ENCODE data around the gene CAB39. TPM values are rescaled to one million over a fixed set of nuclear protein-coding genes. Genes with fewer than 3 reads are reported as not detected.
A peak's percentile ranks its signal among the peaks of the same experiment; 100 is the strongest.

CAB39 gene
- 49.2 TPM for polyA plus RNA-seq (2013, experiment 1 of 2)
- 54.5 TPM for polyA plus RNA-seq (2013, experiment 2 of 2)

DNA sequence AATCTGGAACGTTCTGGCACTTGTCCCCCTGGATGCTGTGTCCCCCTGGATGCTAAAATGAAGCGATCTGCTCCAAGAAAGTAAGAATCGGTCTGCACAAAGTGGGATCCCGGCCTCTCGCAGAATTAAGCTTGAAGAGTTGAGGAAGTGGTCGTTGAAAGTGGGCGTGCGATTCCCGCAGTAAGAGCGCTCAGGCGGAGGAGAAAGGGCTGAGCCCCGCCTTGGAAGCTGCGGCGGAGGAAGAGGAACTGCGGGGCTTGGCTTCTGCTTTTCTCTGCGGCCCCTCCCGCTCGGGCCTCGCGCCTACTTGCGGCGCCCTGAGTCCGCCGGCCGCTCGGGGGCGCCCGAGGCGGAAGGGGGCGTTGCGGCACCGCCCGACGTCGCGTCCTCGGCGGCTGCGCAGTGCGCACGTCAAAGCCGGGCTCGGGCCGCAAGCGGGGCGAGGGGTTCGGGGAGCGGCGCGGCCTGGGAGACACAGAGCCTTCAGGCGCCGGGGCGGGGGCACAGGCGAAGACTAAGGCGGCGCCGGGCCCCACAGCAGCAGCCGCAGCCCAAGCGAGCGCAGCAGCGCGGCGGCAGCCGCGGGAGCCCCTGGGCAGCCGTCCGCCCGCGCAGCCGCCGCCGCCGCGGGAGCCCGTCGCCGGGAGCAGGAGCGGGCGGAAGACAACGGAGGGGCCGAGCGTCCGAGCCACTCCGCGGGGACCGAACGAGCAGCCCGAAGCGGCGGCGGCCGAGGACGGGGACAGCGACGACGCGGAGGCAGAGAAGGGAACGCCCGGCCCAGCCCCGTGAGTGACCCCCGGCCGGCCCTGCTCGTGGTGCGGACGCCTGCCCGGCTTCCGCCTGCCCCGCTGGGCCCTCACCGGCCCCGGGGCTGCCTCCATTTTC lies at the start of gene CAB39:
Gene CAB39 (plus strand): TSS at position 400 of the 888 bp plus-strand sequence. CDS start 47,160 bp downstream, outside the sequence.
- WGBS, 2 experiments (ENCODE audit: insufficient coverage in 2 of 2) = 1% methylated on average over 91 to 104 of the region's 110 CpGs

DNA sequence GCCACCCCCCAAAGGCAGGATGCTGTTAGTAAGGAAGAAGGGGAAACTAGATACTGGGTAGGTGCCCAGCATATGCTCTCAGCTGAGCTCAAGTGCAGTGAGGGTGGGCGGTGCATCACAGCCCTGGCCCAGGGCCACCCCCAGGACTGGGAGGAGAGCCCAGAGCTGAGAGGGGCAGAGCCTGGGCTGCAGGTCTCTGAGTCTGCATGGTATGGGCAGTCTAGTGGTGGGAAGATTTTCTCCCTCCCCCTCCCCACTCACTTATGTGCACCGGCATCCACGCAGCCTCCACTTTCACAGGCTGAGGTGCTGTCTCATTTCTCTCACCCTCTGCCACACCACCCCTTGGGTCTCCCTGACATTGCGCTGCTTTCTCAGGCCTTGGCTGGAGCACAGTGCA lies 48.5 kb upstream of the CAB39 start:
- H3K4me3 ChIP-seq (ENCODE audit: extremely low read depth, insufficient read depth, low read length, poor library complexity, severe bottlenecking) = no peak overlapping the region
- H3K4me1 ChIP-seq (ENCODE audit: control insufficient read depth, insufficient read depth, low read length, poor library complexity, severe bottlenecking) = peaks cover 20% of the 10 kb centered on the region
- no peaks in the 10 kb centered on the region for H3K36me3 ChIP-seq (ENCODE audit: control insufficient read depth, insufficient read depth, low read length)
- H3K9me3 ChIP-seq (ENCODE audit: control insufficient read depth, low read length) = no peaks in the 10 kb centered on the region
- WGBS, 2 experiments (ENCODE audit: insufficient coverage in 2 of 2) = 100% methylated on average over 1 of the region's 4 CpGs
- no peak overlapping the region for H3K27ac ChIP-seq (ENCODE audit: low read depth, low read length, severe bottlenecking)

More for the DNA sequence above, at the start of gene CAB39:
- Histone ChIP-seq H3K4me1 (ENCODE audit: control insufficient read depth, insufficient read depth, low read length, poor library complexity, severe bottlenecking) (peaks cover 17% of the 10 kb centered on the region), H3K36me3 (ENCODE audit: control insufficient read depth, insufficient read depth, low read length) (peaks cover 10% of the 10 kb centered on the region), H3K4me3 (ENCODE audit: extremely low read depth, insufficient read depth, low read length, poor library complexity, severe bottlenecking) (peak within 1 kb of the TSS; percentile 88), H3K9me3 (ENCODE audit: control insufficient read depth, low read length) (no peaks in the 10 kb centered on the region), H3K27ac (ENCODE audit: low read depth, low read length, severe bottlenecking) (peak within 1 kb of the TSS; percentile 89)

DNA sequence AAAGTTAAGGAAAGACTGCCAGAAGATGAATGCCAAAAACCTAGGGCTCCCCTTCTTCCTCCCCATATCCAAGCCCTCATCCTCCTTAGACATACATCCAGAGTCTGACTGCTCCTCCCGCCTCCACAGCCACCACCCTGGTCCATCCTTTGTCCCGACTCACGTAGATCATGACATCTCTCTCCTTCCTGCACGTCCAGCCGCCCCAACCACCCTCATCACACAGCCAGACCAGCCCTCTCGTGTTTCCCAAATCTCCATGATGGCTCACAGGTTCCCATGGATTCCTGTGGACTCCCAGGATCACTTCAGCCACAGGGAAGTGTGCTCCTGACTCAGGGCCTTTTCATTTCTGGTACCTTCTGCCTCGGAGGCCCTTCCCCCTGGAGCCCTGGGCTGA lies 47.8 kb upstream of the CAB39 start:
- Histone ChIP-seq H3K9me3 (ENCODE audit: control insufficient read depth, low read length) (no peaks in the 10 kb centered on the region), H3K27ac (ENCODE audit: low read depth, low read length, severe bottlenecking) (no peak overlapping the region), H3K4me3 (ENCODE audit: extremely low read depth, insufficient read depth, low read length, poor library complexity, severe bottlenecking) (no peak overlapping the region), H3K36me3 (ENCODE audit: control insufficient read depth, insufficient read depth, low read length) (no peaks in the 10 kb centered on the region), H3K4me1 (ENCODE audit: control insufficient read depth, insufficient read depth, low read length, poor library complexity, severe bottlenecking) (peaks cover 24% of the 10 kb centered on the region)
- WGBS, 2 experiments (ENCODE audit: insufficient coverage in 2 of 2) = 83 to 87% methylated on average over 7 of the region's 7 CpGs

DNA sequence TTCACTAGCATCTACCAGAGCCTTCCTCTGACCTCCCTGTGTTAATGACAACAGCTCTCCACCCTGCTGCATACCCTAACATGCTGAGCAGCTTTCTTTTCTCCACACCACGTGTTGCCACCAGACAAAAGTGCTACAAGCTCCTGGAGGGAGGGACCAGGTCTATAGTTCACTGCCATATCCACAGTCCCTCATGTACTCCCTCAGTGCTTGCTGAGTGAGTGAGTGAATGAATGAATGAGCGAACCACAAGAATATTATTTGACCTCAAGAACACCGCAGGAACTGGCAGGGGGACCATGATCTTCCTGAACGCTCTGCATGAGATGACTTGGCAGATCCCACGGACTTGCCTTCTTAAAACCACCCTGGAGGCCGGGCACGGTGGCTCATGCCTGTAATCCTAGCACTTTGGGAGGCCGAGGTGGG lies 47.4 kb upstream of the CAB39 start:
- H3K4me3 ChIP-seq (ENCODE audit: extremely low read depth, insufficient read depth, low read length, poor library complexity, severe bottlenecking) = no peak overlapping the region
- no peaks in the 10 kb centered on the region for H3K36me3 ChIP-seq (ENCODE audit: control insufficient read depth, insufficient read depth, low read length)
- H3K9me3 ChIP-seq (ENCODE audit: control insufficient read depth, low read length) = no peaks in the 10 kb centered on the region
- 92% methylated on average over 6 of the region's 8 CpGs for WGBS, 2 experiments (ENCODE audit: insufficient coverage in 2 of 2)
- H3K4me1 ChIP-seq (ENCODE audit: control insufficient read depth, insufficient read depth, low read length, poor library complexity, severe bottlenecking) = peaks cover 24% of the 10 kb centered on the region
- H3K27ac ChIP-seq (ENCODE audit: low read depth, low read length, severe bottlenecking) = no peak overlapping the region

DNA sequence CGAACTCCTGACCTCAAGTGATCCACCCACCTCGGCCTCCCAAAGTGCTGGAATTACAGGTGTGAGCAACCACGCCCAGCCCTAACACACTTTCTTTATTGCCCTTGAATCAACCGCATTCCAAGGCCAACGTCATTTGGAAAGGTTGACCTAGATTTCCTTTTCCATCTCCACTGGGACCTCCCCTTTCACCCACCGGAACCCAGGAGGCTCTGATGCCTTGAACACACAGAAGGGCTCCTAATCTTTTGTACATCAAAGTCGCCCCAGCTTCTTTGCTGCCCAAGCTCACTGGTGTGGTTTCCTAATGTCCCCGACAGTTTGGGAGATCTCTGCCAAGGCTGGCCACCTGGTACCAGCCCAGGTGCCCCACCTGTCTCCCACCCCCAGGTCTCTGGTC lies 46.2 kb upstream of the CAB39 start:
- H3K4me3 ChIP-seq (ENCODE audit: extremely low read depth, insufficient read depth, low read length, poor library complexity, severe bottlenecking) = no peak overlapping the region
- H3K36me3 ChIP-seq (ENCODE audit: control insufficient read depth, insufficient read depth, low read length) = no peaks in the 10 kb centered on the region
- no peak overlapping the region for H3K27ac ChIP-seq (ENCODE audit: low read depth, low read length, severe bottlenecking)
- H3K4me1 ChIP-seq (ENCODE audit: control insufficient read depth, insufficient read depth, low read length, poor library complexity, severe bottlenecking) = peaks cover 29% of the 10 kb centered on the region
- no peaks in the 10 kb centered on the region for H3K9me3 ChIP-seq (ENCODE audit: control insufficient read depth, low read length)
- 85 to 91% methylated on average over 8 of the region's 8 CpGs for WGBS, 2 experiments (ENCODE audit: insufficient coverage in 2 of 2)

DNA sequence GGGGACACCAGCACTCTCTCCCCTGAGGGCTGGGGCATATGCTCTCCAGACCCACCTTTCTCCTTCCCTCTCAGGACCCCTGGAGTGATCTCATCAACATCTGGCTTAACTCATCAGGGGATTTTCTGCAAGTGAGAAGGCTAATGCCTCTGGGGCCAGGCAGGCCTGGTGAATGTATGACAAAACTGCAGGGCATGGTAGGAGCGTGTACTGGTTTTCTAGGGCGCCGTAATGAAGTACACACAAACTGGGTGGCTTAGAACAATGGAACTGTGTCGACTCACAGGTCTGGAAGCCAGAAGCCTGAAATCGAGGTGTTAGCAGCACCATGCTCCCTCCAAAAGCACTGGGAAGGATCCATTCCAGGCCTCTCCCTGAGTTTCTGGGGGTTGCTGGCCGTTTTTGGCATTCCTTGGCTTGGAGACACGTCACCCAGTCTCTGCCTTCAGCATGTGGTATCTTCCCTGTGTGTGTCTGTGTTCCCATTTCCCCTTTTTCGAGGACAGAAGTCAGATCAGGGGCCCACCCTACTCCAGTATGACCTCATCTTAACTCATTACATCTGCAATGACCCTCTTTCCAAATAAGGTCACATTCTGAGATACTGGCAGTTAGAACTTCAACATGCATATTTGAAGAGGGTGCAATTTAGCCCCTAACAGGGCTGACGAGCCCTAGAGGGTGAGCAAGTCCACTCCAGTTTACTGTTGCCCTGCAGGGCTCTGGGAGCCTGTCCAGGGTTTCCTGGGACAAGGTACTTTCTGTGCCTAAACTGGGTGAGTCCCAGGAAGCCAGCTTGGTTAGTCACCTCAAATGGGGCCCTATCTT lies 45.5 kb upstream of the CAB39 start:
- Histone ChIP-seq H3K36me3 (ENCODE audit: control insufficient read depth, insufficient read depth, low read length) (no peaks in the 10 kb centered on the region), H3K4me3 (ENCODE audit: extremely low read depth, insufficient read depth, low read length, poor library complexity, severe bottlenecking) (no peak overlapping the region), H3K9me3 (ENCODE audit: control insufficient read depth, low read length) (no peaks in the 10 kb centered on the region), H3K4me1 (ENCODE audit: control insufficient read depth, insufficient read depth, low read length, poor library complexity, severe bottlenecking) (peaks cover 29% of the 10 kb centered on the region), H3K27ac (ENCODE audit: low read depth, low read length, severe bottlenecking) (peak overlapping the region; percentile 64)
- 61 to 64% methylated on average over 9 of the region's 9 CpGs for WGBS, 2 experiments (ENCODE audit: insufficient coverage in 2 of 2)

DNA sequence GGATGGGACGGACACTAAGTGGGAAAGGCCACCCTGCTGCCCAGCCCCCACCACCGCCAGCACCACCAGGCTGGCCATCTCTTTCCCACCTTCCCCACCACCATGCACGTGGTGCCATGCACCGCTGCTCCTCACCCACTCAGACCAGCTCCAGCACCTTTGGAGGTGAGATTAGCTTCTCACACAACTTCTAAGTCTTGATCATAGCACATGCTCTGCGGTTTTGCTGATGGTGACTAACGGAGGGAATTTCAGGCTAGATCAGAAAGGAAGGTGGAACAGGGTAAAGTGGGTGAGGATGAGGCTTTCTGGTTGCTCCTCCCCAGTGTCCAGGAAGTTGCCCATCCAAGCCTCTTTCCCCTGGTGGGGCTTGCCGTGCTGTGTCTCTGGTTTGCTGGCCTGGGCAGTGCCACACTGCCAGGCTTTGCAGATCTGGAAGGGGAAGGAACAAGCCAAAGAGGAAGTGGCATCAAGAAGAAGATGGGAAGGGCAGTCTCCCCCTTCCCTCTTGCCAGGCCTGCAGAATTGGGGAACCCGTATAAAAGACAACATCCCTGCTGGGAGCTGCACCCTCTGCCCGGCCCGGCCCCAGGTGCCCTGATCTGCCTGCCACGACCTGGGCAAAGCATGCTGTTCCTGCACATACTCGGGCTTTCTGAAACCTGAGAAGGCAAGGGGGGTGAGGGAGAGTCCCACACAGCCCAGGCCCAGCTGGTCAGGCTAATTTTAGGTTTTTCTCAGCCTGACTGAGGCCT lies 44.3 kb upstream of the CAB39 start:
- Histone ChIP-seq H3K9me3 (ENCODE audit: control insufficient read depth, low read length) (no peaks in the 10 kb centered on the region), H3K4me1 (ENCODE audit: control insufficient read depth, insufficient read depth, low read length, poor library complexity, severe bottlenecking) (peaks cover 29% of the 10 kb centered on the region), H3K4me3 (ENCODE audit: extremely low read depth, insufficient read depth, low read length, poor library complexity, severe bottlenecking) (no peak overlapping the region), H3K36me3 (ENCODE audit: control insufficient read depth, insufficient read depth, low read length) (no peaks in the 10 kb centered on the region), H3K27ac (ENCODE audit: low read depth, low read length, severe bottlenecking) (no peak overlapping the region)
- WGBS, 2 experiments (ENCODE audit: insufficient coverage in 2 of 2) = 68 to 79% methylated on average over 6 to 10 of the region's 12 CpGs

DNA sequence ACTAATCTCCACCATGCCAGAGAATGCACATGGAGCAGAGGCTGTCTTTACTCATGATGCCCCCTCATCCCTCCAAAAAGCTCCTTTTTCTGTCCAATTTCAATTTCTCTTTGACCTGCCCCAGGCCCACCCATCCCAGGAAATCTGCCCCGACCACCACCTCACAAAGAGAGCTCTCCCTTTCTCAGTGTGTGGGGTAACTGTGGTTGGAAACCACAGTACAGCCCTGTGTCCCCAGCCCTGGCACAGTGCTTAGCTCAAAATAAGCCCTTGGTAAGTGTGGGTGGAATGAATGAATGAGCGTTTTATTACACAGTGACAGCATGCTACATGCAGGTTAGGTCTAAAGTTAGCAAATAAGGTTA lies 43.7 kb upstream of the CAB39 start:
- Histone ChIP-seq H3K9me3 (ENCODE audit: control insufficient read depth, low read length) (no peaks in the 10 kb centered on the region), H3K27ac (ENCODE audit: low read depth, low read length, severe bottlenecking) (no peak overlapping the region)
- WGBS, 2 experiments (ENCODE audit: insufficient coverage in 2 of 2) = 67 to 100% methylated on average over 1 of the region's 2 CpGs

DNA sequence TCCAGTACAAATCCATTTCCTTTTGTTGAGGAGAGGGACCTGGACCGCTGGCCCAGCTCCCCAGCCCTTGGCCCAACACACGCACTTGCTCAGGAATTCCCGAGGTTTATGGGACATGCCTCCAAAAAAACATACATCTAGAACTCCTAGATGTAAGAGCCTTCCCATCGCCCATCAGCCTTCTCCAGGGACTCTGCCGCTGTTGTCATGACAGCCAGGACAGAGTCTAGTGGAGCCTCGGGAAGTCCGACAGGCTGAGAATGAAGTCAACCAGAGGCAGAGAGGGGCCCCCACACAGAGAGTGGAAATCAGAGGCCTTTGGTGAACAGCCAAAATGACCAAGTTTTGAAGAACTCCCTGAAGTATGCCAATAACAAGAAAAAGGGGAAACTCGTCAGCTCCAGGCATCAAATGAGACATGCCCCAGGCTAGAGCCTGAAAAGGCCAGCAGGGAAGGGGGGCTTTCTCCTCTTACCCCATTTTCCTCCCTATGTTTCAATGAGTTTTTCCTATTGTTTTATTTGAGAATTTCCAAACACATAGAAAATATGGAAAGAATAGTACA lies 43.2 kb upstream of the CAB39 start:
- Histone ChIP-seq H3K27ac (ENCODE audit: low read depth, low read length, severe bottlenecking) (no peak overlapping the region), H3K4me3 (ENCODE audit: extremely low read depth, insufficient read depth, low read length, poor library complexity, severe bottlenecking) (no peak overlapping the region), H3K4me1 (ENCODE audit: control insufficient read depth, insufficient read depth, low read length, poor library complexity, severe bottlenecking) (peaks cover 29% of the 10 kb centered on the region), H3K9me3 (ENCODE audit: control insufficient read depth, low read length) (no peaks in the 10 kb centered on the region), H3K36me3 (ENCODE audit: control insufficient read depth, insufficient read depth, low read length) (no peaks in the 10 kb centered on the region)
- 90 to 93% methylated on average over 6 to 7 of the region's 8 CpGs for WGBS, 2 experiments (ENCODE audit: insufficient coverage in 2 of 2)

More for the DNA sequence above, 43.7 kb upstream of the CAB39 start:
- H3K4me1 ChIP-seq (ENCODE audit: control insufficient read depth, insufficient read depth, low read length, poor library complexity, severe bottlenecking) = peaks cover 29% of the 10 kb centered on the region
- H3K4me3 ChIP-seq (ENCODE audit: extremely low read depth, insufficient read depth, low read length, poor library complexity, severe bottlenecking) = no peak overlapping the region
- no peaks in the 10 kb centered on the region for H3K36me3 ChIP-seq (ENCODE audit: control insufficient read depth, insufficient read depth, low read length)

DNA sequence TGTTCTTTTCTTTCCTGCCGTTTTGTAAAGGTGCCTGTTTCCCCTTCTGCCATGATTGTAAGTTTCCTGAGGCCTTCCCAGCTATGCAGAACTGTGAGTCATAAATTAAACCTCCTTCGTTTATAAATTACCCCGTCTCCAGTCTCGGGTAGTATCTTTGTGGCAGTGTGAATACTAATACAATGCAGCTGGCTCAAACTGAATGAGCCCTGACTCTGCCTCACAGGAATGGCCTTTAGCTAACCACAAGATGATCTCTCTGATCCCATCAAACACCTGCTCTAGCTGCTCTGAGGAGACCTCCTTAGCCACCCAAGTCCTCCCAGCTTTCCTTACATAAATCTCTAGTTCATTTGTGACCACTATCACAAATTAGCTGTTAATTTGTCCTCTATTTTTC lies 41.5 kb upstream of the CAB39 start:
- H3K4me3 ChIP-seq (ENCODE audit: extremely low read depth, insufficient read depth, low read length, poor library complexity, severe bottlenecking) = no peak overlapping the region
- H3K9me3 ChIP-seq (ENCODE audit: control insufficient read depth, low read length) = no peaks in the 10 kb centered on the region
- WGBS, 2 experiments (ENCODE audit: insufficient coverage in 2 of 2) = 40 to 73% methylated on average over 1 of the region's 4 CpGs
- H3K27ac ChIP-seq (ENCODE audit: low read depth, low read length, severe bottlenecking) = no peak overlapping the region
- H3K4me1 ChIP-seq (ENCODE audit: control insufficient read depth, insufficient read depth, low read length, poor library complexity, severe bottlenecking) = peaks cover 32% of the 10 kb centered on the region
- H3K36me3 ChIP-seq (ENCODE audit: control insufficient read depth, insufficient read depth, low read length) = no peaks in the 10 kb centered on the region
